Large intestine (tissue), 3 donors: ENCODE data around the gene ARHGEF6. TPM values are rescaled to one million over a fixed set of nuclear protein-coding genes. Genes with fewer than 3 reads are reported as not detected.

ENCODE experiments used
- DNase-seq, 2 donors: peaks; one replicate each; pipeline versions ENCODE4 v3.0.0 to v3.0.0-alpha.2; 2013
- H3K27ac ChIP-seq: one replicate; pipeline ENCODE4 v1.5.1; 2013; ENCODE audit warnings: low read length
- H3K27me3 ChIP-seq: 2 replicates; pipeline ENCODE4 v1.6.1; 2013; ENCODE audit warnings: low read length; ENCODE audit not compliant: control insufficient read depth, insufficient read depth
- H3K36me3 ChIP-seq: 2 replicates; pipeline ENCODE4 v1.6.1; 2013; ENCODE audit warnings: low read length; ENCODE audit not compliant: control insufficient read depth, insufficient read depth
- H3K4me1 ChIP-seq: one replicate; pipeline ENCODE4 v1.6.1; 2013; ENCODE audit warnings: low read length; ENCODE audit not compliant: control insufficient read depth, insufficient read depth
- H3K4me3 ChIP-seq: one replicate; pipeline ENCODE4 v1.5.1; 2013; ENCODE audit warnings: low read length
- H3K9me3 ChIP-seq: one replicate; pipeline ENCODE4 v1.6.1; 2013; ENCODE audit warnings: mild to moderate bottlenecking, low read depth, low read length, moderate library complexity; ENCODE audit not compliant: control insufficient read depth
- WGBS: methylation state at CpG from one replicate; pipeline ENCODE4 v1.1.5; 2013; ENCODE audit warnings: low lambda C conversion rate; ENCODE audit not compliant: insufficient coverage; 5-methylcytosine and 5-hydroxymethylcytosine counted together
- polyA plus RNA-seq: library from polyadenylated mRNA; unstranded; fragments of 120-200 nt; gene quantifications from one replicate; pipeline ENCODE4 v1.2.1, GENCODE V29; 2013

The ARHGEF6 gene
- polyA plus RNA-seq, 1 donor: 8.7 TPM

DNA sequence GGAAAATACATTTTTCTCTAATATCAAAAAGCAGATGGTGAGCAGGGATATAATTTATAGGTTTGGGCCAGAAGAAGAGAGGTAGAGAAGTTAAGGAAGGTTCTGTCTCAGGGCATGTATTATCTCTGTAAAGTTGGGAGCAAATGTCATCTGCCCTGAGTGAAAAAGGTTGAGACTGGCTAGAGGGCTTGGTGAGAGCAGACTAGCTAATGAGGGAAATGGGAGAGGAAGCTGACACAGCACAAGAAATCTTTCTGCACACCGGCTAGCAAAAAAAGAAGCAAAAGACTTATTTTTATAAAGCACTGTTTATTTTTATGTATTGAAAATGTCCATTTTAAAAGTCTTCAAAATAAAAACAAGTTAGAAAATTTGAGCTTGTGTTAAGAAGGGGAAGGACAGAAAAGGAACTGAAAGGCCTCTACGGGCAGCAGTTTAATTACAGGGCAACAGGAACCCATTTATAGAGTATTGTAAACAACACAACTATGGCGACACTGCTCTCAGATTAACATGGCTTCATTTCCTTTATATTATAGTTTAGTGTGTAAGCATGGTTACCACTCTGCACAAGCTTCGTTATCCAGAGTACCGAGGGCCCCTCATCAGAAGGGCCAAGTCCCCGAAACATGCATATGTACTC, 115.4 kb downstream of the ARHGEF6 start:
- WGBS: no CpG with 5 or more reads among the region's 6 CpGs

DNA sequence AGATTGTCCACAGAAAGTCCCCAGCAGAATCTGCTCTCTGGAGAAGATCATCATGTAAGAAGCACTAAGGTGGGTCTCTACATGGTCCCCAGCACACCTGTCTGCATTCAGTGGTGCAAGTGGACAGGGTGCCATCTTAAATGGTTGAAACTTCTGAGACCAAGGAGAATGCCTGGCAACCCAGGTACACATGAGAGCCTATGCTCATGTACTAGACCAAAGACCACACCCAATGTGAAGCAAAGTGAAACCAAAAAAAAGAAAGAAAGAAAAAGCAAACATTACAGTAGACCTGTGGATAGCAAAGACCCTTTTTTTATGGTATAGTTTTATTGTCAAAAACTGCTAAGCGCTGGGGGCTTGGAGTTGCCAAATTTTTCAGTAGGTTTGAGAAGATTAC, 117.8 kb downstream of the ARHGEF6 start:
- DNase-seq: no peak
- H3K4me1 ChIP-seq: no peaks in the 10 kb centered on the region
- H3K36me3 ChIP-seq: no peaks in the 10 kb centered on the region
- H3K9me3 ChIP-seq: no peaks in the 10 kb centered on the region
- H3K27ac ChIP-seq: no peak overlapping the region
- H3K4me3 ChIP-seq: no peak overlapping the region
- no CpG with 5 or more reads among the region's 1 CpG for WGBS
- H3K27me3 ChIP-seq: no peaks in the 10 kb centered on the region

More for the DNA sequence above, 115.4 kb downstream of the ARHGEF6 start:
- no peaks in the 10 kb centered on the region for H3K4me1 ChIP-seq
- no peak overlapping the region for H3K4me3 ChIP-seq
- no peak for DNase-seq
- no peaks in the 10 kb centered on the region for H3K9me3 ChIP-seq
- H3K27ac ChIP-seq: no peak overlapping the region
- H3K27me3 ChIP-seq: no peaks in the 10 kb centered on the region
- H3K36me3 ChIP-seq: no peaks in the 10 kb centered on the region

DNA sequence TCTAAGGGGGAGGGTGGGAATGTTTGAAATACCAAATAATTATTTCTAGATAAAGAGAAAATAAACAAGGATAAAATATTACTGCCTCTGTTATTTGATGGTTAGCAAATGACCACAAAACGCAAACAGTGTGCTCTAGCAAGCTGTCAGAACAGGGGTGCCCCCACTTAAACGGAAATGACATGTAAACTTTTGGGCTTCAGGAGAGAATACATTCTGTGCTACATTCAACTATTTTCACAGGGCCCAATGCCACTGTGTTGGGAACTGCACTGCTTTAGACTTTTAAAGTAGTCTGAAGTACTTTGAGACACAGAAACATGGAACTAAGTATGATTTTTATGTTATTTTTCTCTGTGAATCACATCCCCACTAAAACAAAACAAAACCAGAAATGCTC, 118.6 kb downstream of the ARHGEF6 start:
- DNase-seq: no peak

DNA sequence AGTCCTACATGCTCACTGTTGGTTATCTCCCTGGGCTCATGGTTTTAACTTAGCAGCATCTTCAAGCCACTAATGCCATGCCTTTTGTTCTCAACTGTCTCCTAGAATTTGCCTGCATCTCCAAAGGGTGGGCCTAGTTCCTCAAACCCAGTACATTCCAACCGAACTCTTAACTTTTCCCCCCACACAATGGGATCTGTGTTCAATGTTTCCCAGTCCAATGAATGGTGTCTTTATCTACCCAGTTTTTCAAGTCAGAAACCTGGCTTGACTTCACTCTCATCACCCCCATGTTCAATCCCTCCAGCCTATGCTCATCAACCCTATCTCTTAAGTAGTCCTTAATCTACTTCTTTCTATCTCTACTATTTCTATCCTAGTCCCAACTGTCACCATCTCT, 119.8 kb downstream of the ARHGEF6 start:
- Histone ChIP-seq H3K9me3 (no peaks in the 10 kb centered on the region), H3K36me3 (no peaks in the 10 kb centered on the region), H3K27ac (no peak overlapping the region), H3K4me3 (no peak overlapping the region), H3K27me3 (no peaks in the 10 kb centered on the region), H3K4me1 (no peaks in the 10 kb centered on the region)
- no peak for DNase-seq
- no CpG with 5 or more reads among the region's 1 CpG for WGBS

More for the DNA sequence above, 118.6 kb downstream of the ARHGEF6 start:
- Histone ChIP-seq H3K4me1 (no peaks in the 10 kb centered on the region), H3K27ac (no peak overlapping the region), H3K36me3 (no peaks in the 10 kb centered on the region), H3K27me3 (no peaks in the 10 kb centered on the region), H3K9me3 (no peaks in the 10 kb centered on the region), H3K4me3 (no peak overlapping the region)
- no CpG with 5 or more reads among the region's 2 CpGs for WGBS

DNA sequence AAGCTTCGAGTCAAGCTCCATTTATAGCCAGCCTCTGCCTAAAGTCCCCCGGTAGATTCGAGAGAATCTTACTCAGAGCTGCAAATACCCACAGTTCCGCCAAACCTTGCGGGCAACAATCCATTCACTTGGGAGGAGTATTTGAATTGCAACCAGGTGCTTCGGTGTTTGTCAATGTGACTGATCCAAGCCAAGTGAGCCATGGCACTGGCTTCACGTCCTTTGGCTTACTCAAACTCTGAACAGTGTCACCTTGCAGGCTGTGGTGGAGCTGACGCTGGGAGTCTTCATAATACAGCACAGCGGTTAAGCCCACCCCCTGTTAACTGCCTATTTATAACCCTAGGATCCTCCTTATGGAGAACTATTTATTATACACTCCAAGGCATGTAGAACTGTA, 121.6 kb downstream of the ARHGEF6 start:
- no peak overlapping the region for H3K27ac ChIP-seq
- H3K9me3 ChIP-seq: no peaks in the 10 kb centered on the region
- DNase-seq: no peak
- no peaks in the 10 kb centered on the region for H3K27me3 ChIP-seq
- H3K4me3 ChIP-seq: no peak overlapping the region
- no CpG with 5 or more reads among the region's 9 CpGs for WGBS
- no peaks in the 10 kb centered on the region for H3K4me1 ChIP-seq
- no peaks in the 10 kb centered on the region for H3K36me3 ChIP-seq

DNA sequence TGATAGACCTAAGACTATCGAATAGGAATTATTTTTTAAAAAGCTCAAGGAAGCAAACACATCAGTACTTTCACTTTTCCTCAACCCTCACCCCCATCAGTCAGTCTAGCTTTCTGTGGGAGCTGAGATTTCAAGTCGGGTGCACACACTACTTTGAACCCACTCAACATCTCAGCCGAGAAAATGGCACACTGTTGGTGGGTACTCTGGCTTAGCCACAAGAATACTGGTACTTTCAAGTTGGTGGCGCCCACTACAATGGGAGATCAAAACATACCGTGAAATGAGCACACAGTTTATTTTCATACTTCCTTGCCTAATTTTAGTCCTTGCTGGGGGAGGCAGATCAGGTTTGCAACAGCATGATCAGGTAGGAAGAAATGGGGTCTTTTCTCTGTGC, 122.6 kb downstream of the ARHGEF6 start:
- DNase-seq: no peak
- Histone ChIP-seq H3K27me3 (no peaks in the 10 kb centered on the region), H3K4me1 (no peaks in the 10 kb centered on the region), H3K4me3 (no peak overlapping the region), H3K36me3 (no peaks in the 10 kb centered on the region), H3K27ac (no peak overlapping the region), H3K9me3 (no peaks in the 10 kb centered on the region)
- WGBS: no CpG with 5 or more reads among the region's 5 CpGs

DNA sequence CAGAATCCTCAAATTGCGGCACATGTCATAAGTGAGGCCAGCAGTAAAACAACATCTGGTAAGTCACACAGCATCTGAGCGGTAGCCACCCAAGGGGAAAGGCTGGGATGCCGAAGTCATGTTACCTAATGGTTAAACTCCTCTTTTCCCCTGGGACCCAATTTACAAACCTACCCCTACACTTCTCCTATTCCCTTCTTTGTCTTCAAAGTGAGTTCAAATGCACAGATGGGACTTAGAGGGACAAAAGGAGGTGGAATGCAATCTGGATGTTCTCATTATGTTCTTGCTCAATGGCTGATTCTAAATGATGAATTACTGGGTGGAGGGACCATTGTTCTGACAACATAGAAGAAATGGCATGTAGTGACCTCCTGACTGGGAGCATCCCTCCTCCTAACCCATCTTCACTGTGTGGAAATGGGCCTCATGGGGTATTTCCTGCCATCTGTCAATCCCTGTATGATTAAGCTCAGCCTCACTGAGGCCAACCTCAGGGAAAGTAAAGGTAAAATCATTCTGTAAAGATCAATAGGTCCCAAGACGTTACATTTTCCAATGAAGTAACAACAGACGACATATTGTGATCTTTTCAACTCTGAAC, 124.3 kb downstream of the ARHGEF6 start:
- Histone ChIP-seq H3K27me3 (no peaks in the 10 kb centered on the region), H3K9me3 (no peaks in the 10 kb centered on the region), H3K4me1 (no peaks in the 10 kb centered on the region), H3K36me3 (no peaks in the 10 kb centered on the region), H3K27ac (no peak overlapping the region), H3K4me3 (no peak overlapping the region)
- no peak for DNase-seq
- 100% methylated on average over 1 of the region's 5 CpGs for WGBS

DNA sequence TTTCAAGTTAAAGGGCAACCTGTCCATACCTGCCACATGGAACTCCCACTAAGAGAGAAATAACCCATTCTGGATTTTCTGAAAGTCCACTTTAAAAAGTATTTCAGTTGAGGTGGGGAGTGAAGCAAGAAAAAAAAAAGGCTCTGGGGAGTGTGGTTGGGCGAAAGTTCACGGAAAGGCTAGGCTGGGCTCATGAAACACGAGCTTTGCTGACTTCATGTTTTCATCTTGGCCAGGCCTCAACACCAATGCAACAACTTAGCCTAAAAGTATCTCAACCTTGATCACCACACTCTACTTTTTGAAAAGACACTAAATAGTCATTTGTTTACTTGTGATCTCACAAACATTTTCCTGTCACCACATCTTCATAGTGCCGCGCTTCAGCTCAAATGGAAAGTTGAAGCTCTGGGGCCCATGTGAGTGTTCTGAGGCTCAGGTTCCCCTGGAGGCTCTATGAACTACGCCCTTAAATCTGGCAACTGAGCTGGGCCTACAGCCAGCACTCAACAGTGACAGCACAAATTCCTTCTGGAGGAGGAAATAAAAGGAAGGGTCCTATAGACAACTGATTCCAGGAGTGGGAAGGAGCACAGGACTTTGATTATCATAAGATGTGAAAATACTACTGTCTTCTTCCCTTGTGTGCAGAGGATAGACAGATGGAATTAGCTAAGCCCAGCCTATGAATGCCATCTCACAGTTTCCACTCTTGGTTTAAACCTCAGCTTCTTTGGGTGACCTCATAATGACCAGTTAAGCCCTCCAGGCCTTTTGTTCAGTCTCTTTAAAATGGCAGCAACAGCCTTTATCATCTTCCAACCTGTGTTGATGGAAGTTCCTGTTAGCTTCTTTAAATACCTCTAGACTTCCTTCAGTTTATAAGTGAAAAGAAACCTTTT, 127.7 kb downstream of the ARHGEF6 start:
- no peaks in the 10 kb centered on the region for H3K4me1 ChIP-seq
- no peak overlapping the region for H3K27ac ChIP-seq
- WGBS: no CpG with 5 or more reads among the region's 6 CpGs
- H3K36me3 ChIP-seq: no peaks in the 10 kb centered on the region
- H3K4me3 ChIP-seq: no peak overlapping the region
- DNase-seq: no peak
- no peaks in the 10 kb centered on the region for H3K27me3 ChIP-seq
- H3K9me3 ChIP-seq: no peaks in the 10 kb centered on the region

DNA sequence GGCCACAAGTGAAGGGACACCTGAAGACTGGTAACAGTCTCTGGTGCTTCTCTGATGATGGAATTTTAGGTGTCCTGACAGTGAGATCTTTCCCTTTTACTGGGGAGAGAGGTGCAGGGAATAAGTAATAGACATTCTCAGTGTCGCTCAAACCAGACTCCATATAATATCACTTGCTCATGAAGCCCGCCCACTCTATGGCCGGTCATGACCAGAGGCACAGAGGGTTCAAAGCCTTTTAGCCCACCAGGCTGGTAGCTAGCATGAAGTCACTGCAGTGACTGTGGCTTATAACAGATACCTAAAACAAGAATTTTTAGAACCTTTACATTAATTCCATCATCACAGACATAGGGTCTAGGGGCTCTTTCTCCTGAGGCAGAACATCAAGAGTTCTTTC, 129.9 kb downstream of the ARHGEF6 start:
- Histone ChIP-seq H3K27ac (no peak overlapping the region), H3K9me3 (no peaks in the 10 kb centered on the region), H3K27me3 (no peaks in the 10 kb centered on the region), H3K36me3 (no peaks in the 10 kb centered on the region), H3K4me1 (no peaks in the 10 kb centered on the region), H3K4me3 (no peak overlapping the region)
- no peak for DNase-seq
- no CpG with 5 or more reads among the region's 3 CpGs for WGBS

DNA sequence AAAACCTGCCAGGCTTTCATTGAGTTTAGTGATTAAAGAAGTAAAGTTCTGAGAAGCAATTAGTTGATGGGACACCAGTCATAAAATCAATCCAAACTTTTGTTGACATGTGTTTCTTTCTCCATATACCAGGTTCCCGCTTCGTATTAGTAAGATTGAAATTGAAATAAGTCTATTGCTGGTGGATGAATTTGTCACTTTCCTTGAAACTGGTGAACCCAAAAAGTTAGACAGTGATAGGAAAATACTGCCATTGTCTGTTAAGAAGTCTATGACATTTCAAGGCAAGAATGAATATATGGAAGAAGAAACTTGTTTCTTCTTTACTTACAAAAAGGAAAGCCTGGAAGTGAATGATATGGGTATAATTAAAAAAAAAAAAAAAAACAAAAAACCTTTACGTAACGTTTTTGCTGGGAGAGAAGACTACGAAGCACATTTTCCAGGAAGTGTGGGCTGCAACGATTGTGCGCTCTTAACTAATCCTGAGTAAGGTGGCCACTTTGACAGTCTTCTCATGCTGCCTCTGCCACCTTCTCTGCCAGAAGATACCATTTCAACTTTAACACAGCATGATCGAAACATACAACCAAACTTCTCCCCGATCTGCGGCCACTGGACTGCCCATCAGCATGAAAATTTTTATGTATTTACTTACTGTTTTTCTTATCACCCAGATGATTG, 132.9 kb downstream of the ARHGEF6 start, which contains the start of gene CD40LG:
CD40LG (plus strand) TSS at position 482 of the 684 bp plus-strand sequence; CDS start at position 573, 91 bp downstream.
- Histone ChIP-seq H3K4me3 (no peak within 1 kb of the TSS), H3K4me1 (no peaks in the 10 kb centered on the region), H3K27ac (no peak within 1 kb of the TSS), H3K27me3 (no peaks in the 10 kb centered on the region), H3K36me3 (no peaks in the 10 kb centered on the region), H3K9me3 (no peaks in the 10 kb centered on the region)
- no peak for DNase-seq
- no CpG with 5 or more reads among the region's 10 CpGs for WGBS
